Large intestine (tissue), 3 donors: Measurements from ENCODE around the gene CCDC167. TPM values are rescaled to one million over a fixed set of nuclear protein-coding genes. Genes with fewer than 3 reads are reported as not detected.

Experiments
- DNase-seq, 2 donors: peaks; one replicate each; pipeline versions ENCODE4 v3.0.0 to v3.0.0-alpha.2; 2013
- H3K27ac ChIP-seq: one replicate; pipeline ENCODE4 v1.5.1; 2013; ENCODE audit warnings: low read length
- H3K27me3 ChIP-seq: 2 replicates; pipeline ENCODE4 v1.6.1; 2013; ENCODE audit warnings: low read length; ENCODE audit not compliant: control insufficient read depth, insufficient read depth
- H3K36me3 ChIP-seq: 2 replicates; pipeline ENCODE4 v1.6.1; 2013; ENCODE audit warnings: low read length; ENCODE audit not compliant: control insufficient read depth, insufficient read depth
- H3K4me1 ChIP-seq: one replicate; pipeline ENCODE4 v1.6.1; 2013; ENCODE audit warnings: low read length; ENCODE audit not compliant: control insufficient read depth, insufficient read depth
- H3K4me3 ChIP-seq: one replicate; pipeline ENCODE4 v1.5.1; 2013; ENCODE audit warnings: low read length
- H3K9me3 ChIP-seq: one replicate; pipeline ENCODE4 v1.6.1; 2013; ENCODE audit warnings: mild to moderate bottlenecking, low read depth, low read length, moderate library complexity; ENCODE audit not compliant: control insufficient read depth
- WGBS: methylation state at CpG from one replicate; pipeline ENCODE4 v1.1.5; 2013; ENCODE audit warnings: low lambda C conversion rate; ENCODE audit not compliant: insufficient coverage; 5-methylcytosine and 5-hydroxymethylcytosine counted together
- polyA plus RNA-seq: library from polyadenylated mRNA; unstranded; fragments of 120-200 nt; gene quantifications from one replicate; pipeline ENCODE4 v1.2.1, GENCODE V29; 2013

The CCDC167 gene
- polyA plus RNA-seq, 1 donor, result 18.1 TPM

DNA sequence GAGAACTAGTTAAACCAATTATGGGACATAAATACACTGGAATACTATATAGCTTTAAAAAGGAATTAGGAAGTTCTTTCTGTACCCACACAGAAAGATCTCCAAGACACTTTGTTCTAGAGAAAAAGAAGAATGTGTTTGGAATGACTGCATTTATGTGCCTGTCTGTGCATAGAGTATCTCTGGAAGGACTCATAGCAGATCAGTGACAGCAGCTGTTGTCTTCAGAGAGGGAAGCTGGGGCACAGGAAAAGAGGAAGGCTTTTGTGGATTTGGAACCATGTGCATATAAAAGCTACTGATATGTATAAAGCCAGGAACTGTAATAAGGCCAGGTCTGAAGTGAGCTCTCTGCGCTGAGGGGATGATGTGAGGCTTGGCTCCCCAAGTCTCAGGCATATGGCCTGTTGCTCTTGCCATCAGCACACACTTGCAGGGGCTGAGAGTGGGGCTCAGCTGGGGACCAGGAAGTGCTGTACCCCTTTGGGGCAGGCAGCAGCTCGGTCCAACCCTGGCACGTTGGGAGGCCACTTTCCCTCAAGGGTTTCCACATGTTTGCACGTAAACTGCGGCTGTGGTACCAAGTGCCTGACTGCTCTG, 31.8 kb upstream of the CCDC167 start:
- Histone ChIP-seq H3K27ac (no peak overlapping the region), H3K9me3 (peaks cover 4% of the 10 kb centered on the region), H3K4me1 (peaks cover 5% of the 10 kb centered on the region), H3K4me3 (no peak overlapping the region), H3K27me3 (peaks cover 63% of the 10 kb centered on the region), H3K36me3 (no peaks in the 10 kb centered on the region)
- no peak for DNase-seq
- WGBS, result no CpG with 5 or more reads among the region's 5 CpGs

DNA sequence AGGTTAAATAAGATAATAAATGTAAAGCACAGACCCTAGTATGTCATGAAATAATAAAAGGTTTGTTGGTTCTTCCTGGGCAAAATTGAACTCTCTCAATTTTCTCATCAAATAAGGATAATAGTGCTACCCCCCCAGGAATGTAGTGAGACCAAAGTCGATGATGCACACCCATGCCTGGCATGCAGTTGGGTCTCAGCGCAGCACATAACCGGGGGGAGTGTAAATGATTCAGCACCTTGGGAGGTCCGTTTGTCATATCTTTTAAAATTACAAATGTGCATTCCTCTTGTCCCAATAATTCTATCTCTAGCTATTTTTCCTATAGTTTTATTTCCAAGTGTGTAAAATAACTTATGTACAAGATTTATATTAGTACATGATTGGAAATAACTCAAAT, 31.3 kb upstream of the CCDC167 start:
- Histone ChIP-seq H3K27me3 (peaks cover 60% of the 10 kb centered on the region), H3K4me3 (no peak overlapping the region), H3K27ac (no peak overlapping the region), H3K9me3 (no peaks in the 10 kb centered on the region), H3K36me3 (no peaks in the 10 kb centered on the region), H3K4me1 (peaks cover 2% of the 10 kb centered on the region)
- no peak for DNase-seq
- 50% methylated on average over 1 of the region's 4 CpGs for WGBS

DNA sequence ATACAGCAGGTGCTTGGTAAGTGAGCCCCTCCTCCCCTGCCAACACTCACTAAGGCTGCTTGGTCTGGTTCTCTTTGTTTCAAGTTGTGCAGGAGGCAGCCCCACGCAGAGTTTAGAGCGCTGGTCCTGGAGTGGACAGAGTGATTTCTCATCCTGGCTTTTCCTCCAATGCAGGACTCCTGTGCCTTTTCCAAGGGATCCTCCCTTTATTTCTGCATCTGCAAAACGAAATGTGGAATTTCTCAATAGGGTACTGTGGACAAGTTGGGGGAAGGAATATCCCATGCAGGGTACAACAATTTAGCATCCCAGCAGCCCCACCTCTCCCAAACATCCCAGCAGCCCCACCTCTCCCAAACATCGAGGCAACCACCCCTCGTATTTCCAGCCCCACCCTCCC, 30.6 kb upstream of the CCDC167 start:
- WGBS, result no CpG with 5 or more reads among the region's 5 CpGs
- H3K4me3 ChIP-seq, result no peak overlapping the region
- no peak overlapping the region for H3K27ac ChIP-seq
- peaks cover 57% of the 10 kb centered on the region for H3K27me3 ChIP-seq
- H3K4me1 ChIP-seq, result no peaks in the 10 kb centered on the region
- no peak for DNase-seq
- no peaks in the 10 kb centered on the region for H3K36me3 ChIP-seq
- H3K9me3 ChIP-seq, result no peaks in the 10 kb centered on the region

DNA sequence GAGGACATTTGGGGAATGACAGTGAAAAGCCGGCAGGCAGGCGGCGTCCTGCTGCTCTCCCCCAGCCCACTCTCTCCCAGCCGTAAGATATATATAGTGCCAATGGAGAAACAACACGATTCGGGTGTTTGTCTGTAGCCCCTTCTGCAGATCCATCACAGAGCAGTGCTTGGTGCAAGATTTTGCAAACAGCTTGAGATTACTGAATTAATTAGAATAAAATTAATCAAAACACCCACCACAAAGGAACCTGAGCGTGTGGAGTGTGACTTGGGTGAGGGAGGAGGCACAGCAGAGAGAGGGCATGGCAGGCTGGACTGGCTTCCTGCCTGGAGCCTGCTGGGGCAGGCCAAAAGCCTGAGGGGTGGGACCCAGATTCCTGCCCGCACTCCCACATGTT, 28.8 kb upstream of the CCDC167 start:
- Histone ChIP-seq H3K36me3 (no peaks in the 10 kb centered on the region), H3K4me3 (no peak overlapping the region), H3K4me1 (no peaks in the 10 kb centered on the region), H3K27ac (no peak overlapping the region), H3K27me3 (peaks cover 48% of the 10 kb centered on the region), H3K9me3 (no peaks in the 10 kb centered on the region)
- no peak for DNase-seq
- no CpG with 5 or more reads among the region's 8 CpGs for WGBS

DNA sequence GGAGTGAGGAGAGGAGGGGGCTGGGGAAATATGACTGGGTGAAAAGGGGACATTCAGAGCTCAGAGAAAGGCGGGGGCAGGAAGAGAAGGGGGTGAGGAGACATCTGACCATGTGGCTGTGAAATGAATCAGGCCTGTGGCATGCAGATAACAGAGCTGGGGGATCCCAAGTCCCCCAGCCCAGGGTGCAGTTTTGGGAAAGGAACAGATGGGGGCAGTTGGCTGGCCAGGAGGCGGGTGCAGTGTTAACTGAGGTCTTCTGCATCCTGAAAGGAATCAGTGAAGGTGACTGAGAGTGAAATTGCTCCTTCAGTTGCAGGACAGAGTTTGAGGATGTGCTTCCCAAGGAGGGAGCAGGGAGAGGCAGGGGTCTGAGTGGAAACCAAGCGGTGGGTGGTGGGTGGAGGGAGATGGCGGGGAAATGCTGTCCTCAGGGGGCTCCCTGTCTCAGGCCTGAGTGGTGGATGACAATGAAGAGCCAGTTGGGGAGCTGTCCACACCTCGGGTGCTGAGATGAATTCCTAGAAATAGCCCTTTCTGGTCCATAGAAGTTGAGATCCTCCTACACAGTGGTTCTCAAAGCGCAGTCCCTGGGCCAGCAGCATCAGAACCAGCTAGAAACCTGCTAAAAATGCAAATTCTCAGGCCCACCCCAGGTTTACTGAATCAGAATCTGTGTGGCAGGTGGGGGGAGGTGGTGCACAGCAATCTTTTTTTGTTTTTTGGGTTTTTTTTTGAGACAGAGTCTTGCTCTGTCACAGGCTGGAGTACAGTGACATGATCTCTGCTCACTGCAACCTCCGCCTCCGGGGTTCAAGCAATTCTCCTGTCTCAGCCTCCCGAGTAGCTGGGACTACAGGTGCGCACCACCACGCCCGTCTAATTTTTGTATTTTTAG, 26.0 kb upstream of the CCDC167 start:
- no peaks in the 10 kb centered on the region for H3K9me3 ChIP-seq
- no peak overlapping the region for H3K4me3 ChIP-seq
- H3K36me3 ChIP-seq, result no peaks in the 10 kb centered on the region
- no peak for DNase-seq
- 80% methylated on average over 1 of the region's 12 CpGs for WGBS
- H3K27me3 ChIP-seq, result peaks cover 32% of the 10 kb centered on the region
- no peak overlapping the region for H3K27ac ChIP-seq
- H3K4me1 ChIP-seq, result no peaks in the 10 kb centered on the region

DNA sequence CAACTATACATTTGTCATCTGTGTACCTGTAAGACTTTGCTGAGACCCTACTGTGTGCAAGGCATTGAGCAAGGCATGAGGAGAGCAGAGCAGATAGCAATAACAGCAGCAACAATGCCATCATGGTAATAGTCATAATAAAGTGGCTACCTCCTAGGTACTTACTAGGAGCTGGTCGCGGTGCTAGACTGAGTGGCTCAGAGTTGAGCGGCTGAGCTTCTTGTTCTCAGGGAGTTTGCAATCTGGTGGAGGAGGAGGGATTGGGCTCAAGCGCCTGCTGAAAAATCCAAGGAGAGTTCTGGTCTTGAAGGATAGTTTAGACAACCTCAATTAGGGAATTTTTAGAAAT, 25.3 kb upstream of the CCDC167 start:
- H3K27ac ChIP-seq, result no peak overlapping the region
- H3K4me1 ChIP-seq, result no peaks in the 10 kb centered on the region
- no peaks in the 10 kb centered on the region for H3K36me3 ChIP-seq
- H3K4me3 ChIP-seq, result no peak overlapping the region
- no peak for DNase-seq
- no peaks in the 10 kb centered on the region for H3K9me3 ChIP-seq
- peaks cover 27% of the 10 kb centered on the region for H3K27me3 ChIP-seq
- whole genome bisulfite sequencing, result no CpG with 5 or more reads among the region's 4 CpGs

DNA sequence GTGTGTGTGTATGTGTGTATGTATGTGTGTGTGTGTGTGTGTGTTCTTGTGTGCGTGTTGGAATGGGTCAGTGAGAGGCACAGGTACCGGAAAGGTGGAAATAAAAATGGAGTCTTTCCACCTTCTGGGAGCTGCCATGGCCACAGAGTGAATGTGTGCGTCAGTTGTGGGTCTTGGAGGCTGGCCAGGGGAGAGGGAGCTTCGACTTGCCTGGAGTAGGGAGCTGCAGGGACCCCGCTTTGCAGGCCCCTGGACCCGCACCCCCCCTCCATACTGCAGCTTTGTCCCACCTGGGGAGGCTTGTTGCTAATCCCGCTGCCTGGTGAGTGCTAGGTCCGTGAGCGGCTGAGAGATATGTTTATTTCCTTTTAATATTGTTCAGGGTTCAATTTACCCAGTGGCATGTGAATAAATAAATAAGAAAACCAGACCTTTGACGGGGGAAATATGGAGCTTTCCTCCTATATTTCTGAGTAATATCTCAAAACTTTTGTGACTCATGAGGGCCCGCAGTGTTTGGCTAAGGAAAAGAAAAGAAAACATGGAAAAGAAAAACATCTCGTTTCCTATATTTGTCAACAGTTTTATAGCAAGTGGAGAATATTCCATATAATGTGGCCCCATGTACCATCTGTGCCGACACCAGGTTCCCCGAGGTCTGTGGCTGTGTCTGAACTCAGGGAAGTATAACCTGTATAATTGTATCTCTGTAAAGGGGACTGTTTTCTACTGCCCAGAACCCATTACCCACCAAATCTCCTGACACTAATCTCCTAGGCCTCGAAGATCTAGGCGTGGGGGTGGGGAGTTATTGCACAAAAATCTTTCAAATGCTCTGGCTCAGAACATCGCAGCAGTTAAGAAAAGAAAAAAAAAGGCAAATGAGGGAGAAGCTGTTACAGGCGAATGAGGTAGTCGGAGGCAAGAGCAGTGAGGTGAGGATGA, 24.6 kb upstream of the CCDC167 start:
- no peak overlapping the region for H3K4me3 ChIP-seq
- H3K36me3 ChIP-seq, result no peaks in the 10 kb centered on the region
- WGBS, result 89% methylated on average over 5 of the region's 19 CpGs
- no peaks in the 10 kb centered on the region for H3K4me1 ChIP-seq
- no peak overlapping the region for H3K27ac ChIP-seq
- H3K9me3 ChIP-seq, result no peaks in the 10 kb centered on the region
- no peak for DNase-seq
- H3K27me3 ChIP-seq, result peaks cover 26% of the 10 kb centered on the region

DNA sequence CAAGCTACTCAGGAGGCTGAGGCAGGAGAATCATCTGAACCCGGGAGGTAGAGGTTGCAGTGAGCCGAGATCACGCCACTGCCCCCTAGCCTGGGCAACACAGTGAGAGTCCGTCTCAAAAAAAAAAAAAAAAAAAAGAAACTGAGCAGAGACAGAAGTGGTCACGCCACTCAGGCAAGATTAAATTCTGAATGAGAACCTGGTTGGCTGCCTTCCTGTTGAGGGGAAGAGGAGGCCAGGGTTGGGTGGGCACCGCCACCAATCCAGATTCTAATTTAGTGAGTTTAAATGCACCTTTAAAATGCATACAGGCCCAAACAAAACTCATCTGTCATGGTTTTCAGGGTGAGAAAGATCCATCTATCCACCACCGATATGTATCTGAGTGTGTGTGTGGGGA, 23.7 kb upstream of the CCDC167 start:
- no peak for DNase-seq
- Histone ChIP-seq H3K4me3 (no peak overlapping the region), H3K27ac (no peak overlapping the region), H3K4me1 (no peaks in the 10 kb centered on the region), H3K27me3 (peaks cover 26% of the 10 kb centered on the region), H3K9me3 (no peaks in the 10 kb centered on the region), H3K36me3 (no peaks in the 10 kb centered on the region)
- WGBS, result no CpG with 5 or more reads among the region's 7 CpGs

DNA sequence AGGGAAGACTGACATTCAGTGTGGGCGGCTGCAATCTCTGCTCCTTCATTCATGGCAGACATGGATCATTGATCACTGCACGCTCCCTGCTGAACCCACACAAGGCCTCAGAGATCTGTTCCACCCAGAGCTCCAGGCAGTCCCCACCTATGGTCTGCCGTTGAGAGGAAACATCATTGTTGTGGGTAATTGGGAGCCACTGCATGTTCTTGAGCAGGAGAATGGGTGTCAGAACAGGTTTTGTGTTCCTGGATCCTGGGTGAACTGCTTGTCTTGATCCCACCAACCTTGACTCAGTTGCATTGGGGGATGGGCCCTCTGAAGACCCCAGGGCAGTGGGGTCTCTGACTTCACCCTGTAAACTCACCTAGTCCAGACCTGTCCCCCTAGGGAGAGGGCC, 23.1 kb upstream of the CCDC167 start:
- WGBS, result no CpG with 5 or more reads among the region's 3 CpGs
- H3K27me3 ChIP-seq, result peaks cover 23% of the 10 kb centered on the region
- no peak overlapping the region for H3K27ac ChIP-seq
- no peaks in the 10 kb centered on the region for H3K4me1 ChIP-seq
- no peaks in the 10 kb centered on the region for H3K36me3 ChIP-seq
- H3K9me3 ChIP-seq, result no peaks in the 10 kb centered on the region
- H3K4me3 ChIP-seq, result no peak overlapping the region
- DNase-seq, result no peak

DNA sequence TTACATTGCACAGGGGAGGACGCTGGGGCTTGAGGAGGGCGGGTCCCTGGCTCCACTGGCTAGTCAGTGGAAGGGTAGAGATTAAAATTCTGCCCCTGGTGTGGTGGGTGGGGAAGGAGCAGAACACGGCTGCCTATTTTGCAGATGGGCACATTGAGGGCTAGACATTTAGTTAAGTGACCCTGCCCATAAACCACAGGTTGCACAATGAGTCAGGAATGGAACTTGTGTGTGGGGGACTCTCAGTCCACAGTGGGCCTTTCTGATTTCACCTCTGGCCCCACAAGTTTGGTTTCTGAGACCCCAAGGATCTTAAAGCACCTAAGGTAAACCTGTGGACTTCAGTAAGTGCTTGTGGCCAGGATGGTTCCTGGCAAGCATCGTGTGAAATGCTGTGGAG, 22.0 kb upstream of the CCDC167 start:
- peaks cover 4% of the 10 kb centered on the region for H3K4me1 ChIP-seq
- peaks cover 19% of the 10 kb centered on the region for H3K27me3 ChIP-seq
- H3K27ac ChIP-seq, result no peak overlapping the region
- H3K4me3 ChIP-seq, result no peak overlapping the region
- WGBS, result no CpG with 5 or more reads among the region's 4 CpGs
- H3K9me3 ChIP-seq, result no peaks in the 10 kb centered on the region
- H3K36me3 ChIP-seq, result no peaks in the 10 kb centered on the region
- DNase-seq, result no peak
